Psoas muscle (tissue), 8 donors: ENCODE measurements around the gene MPL. TPM values are rescaled to one million over a fixed set of nuclear protein-coding genes. Genes with fewer than 3 reads are reported as not detected.

Source experiments
- ATAC-seq, 4 donors: fragments of 200-7000 bp; cut with Tn5 transposase; one replicate each; pipeline ENCODE4 v1.9.1; 2020; ENCODE audit warnings: moderate library complexity in 3 of 4, mild to moderate bottlenecking in 2 of 4
- DNase-seq, 2 donors: peaks; one replicate each; pipeline ENCODE4 v3.0.0-alpha.2; 2020
- H3K27ac ChIP-seq: fragments of 200-600 bp; one replicate; pipeline ENCODE4 v1.8.0; 2022
- H3K27me3 ChIP-seq, 3 donors: fragments of 200-600 bp in 1 of 3; one replicate each; pipeline versions ENCODE4 v1.6.1 to v1.8.0; 2013 to 2022; ENCODE audit warnings: low read length in 2 of 3, mild to moderate bottlenecking in 2 of 3, moderate library complexity in 1 of 3; ENCODE audit not compliant: insufficient read depth in 3 of 3
- H3K36me3 ChIP-seq, 2 donors: fragments of 200-600 bp in 1 of 2; one replicate each; pipeline versions ENCODE4 v1.6.1 to v1.8.0; 2013 to 2022; ENCODE audit warnings: low read depth in 1 of 2, mild to moderate bottlenecking in 1 of 2, moderate library complexity in 1 of 2; ENCODE audit not compliant: insufficient read depth in 1 of 2
- H3K4me1 ChIP-seq: fragments of 200-600 bp; one replicate; pipeline ENCODE4 v1.8.0; 2022
- H3K4me3 ChIP-seq: fragments of 200-600 bp; one replicate; pipeline ENCODE4 v1.8.0; 2022; ENCODE audit warnings: mild to moderate bottlenecking
- H3K9me3 ChIP-seq: fragments of 200-600 bp; one replicate; pipeline ENCODE4 v1.8.0; 2022
- CTCF ChIP-seq: fragments of 200-600 bp; IDR thresholded peaks from one replicate; pipeline ENCODE4 v1.8.0; 2022; ENCODE audit warnings: antibody characterized with exemption
- WGBS, 3 donors: extraction: QIAGEN DNeasy Blood & Tissue Kit; methylation state at CpG; one replicate each; pipeline versions ENCODE4 v1.1.6 to v1.1.7; 2013; 5-methylcytosine and 5-hydroxymethylcytosine counted together
- intact Hi-C, 2 donors: fragments of 100-400 bp; cut with DNase I; formaldehyde crosslinking; loops; one replicate each; pipeline versions ENCODE4 v1.11.0 to v1.14.2; 2022
- polyA plus RNA-seq, 3 donors: library from polyadenylated mRNA; stranded (reverse); fragments of 200-250 nt; gene quantifications; one replicate each; pipeline ENCODE4 v1.2.3, GENCODE V29; 2013
- total RNA-seq, 4 donors: library from RNA; stranded (reverse); fragmentation: NEBNext Ultra II Directional in 2 of 4; extraction: Animal tissue kit (Norgen Biotek cat#: 25700) in 2 of 4; gene quantifications; one replicate each; pipeline versions ENCODE4 v1.2.1 to v1.2.4, GENCODE V29; 2021 to 2023
- donor health status: healthy with polysubstance abuse.
- donor health status: DM: no; HTN: no; CAD: no; lungs with moderate emphysema.
- donor health status: Bipolar disorder and iron deficiency.
- donor health status: healthy.
- donor health status: DM: yes; HTN: yes; CAD: no.
- donor health status: DM: no; HTN: no; CAD: no.
- donor health status: DM: no; HTN: no; CAD: no.
- donor health status: DM: yes; HTN: yes; CAD: no.

Gene MPL
- total and polyA plus RNA-seq, 7 donors: 0.01 to 0.11 TPM; not detected in 5

DNA sequence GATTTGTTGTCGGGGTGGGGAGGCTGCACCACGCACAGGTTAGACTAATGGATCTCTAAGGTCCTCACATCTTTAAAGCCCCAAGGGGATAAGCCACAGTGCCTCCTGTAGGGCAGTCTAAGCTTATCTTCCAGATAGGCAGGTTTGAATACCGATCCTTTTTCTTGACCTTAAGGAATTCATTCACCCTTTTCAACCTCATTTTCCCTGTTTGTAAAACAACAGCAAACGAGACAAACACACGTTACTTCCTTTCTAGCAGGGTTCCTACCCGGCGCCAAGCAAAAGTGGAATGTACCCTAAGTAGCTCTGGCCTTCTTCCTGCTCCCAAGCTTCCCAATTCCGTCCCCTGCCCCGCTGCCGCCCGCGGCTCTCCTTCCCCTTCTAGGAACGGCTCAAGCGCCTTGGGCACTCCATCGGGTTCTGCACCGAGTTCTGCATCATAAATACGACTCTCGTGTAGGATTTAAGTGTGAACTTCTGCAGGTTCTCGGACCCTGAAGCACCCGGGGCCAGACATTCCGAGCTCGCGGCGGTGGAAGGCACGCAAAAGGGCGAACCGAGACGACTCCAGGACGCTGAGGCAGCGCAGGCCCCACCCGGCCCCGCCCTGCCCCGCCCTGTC is 20.6 kb downstream of the MPL start:
- peak overlapping the region; percentile 80 for H3K27ac ChIP-seq
- 1% methylated on average over 32 to 33 of the region's 33 CpGs for WGBS, 3 donors
- H3K36me3 ChIP-seq: peaks cover 0 to 29% of the 10 kb centered on the region in 2 donors
- intact Hi-C loops: no loop called here
- peak; percentile 23 for TF ChIP-seq CTCF
- ATAC-seq: peak; percentile 22 to 58 (median 38)
- no peak for DNase-seq
- no peaks in the 10 kb centered on the region for H3K9me3 ChIP-seq
- H3K27me3 ChIP-seq: no peaks in the 10 kb centered on the region
- H3K4me1 ChIP-seq: peaks cover 11% of the 10 kb centered on the region
- H3K4me3 ChIP-seq: peak overlapping the region; percentile 75

- no peak for TF ChIP-seq CTCF
- H3K4me3 ChIP-seq: peak within 1 kb of the TSS; percentile 75
- H3K27me3 ChIP-seq: no peaks in the 10 kb centered on the region
- peak within 1 kb of the TSS; percentile 80 for H3K27ac ChIP-seq
- no peaks in the 10 kb centered on the region for H3K9me3 ChIP-seq
- H3K36me3 ChIP-seq: peaks cover under 1 to 36% of the 10 kb centered on the region in 2 donors
- H3K4me1 ChIP-seq: peaks cover 11% of the 10 kb centered on the region
- 2 to 3% (median 2%) methylated on average over 54 to 59 of the region's 59 CpGs for WGBS, 3 donors
- ATAC-seq (peak; percentile 98 to 100 (median 99)), DNase-seq (peak; percentile 99)
- intact Hi-C loops: no loop called here
These were observed 21.4 kb downstream of the MPL start, which contains the start of gene CDC20 for GRCh38 chr1:43358746-43359693. TSS of gene CDC20 (plus strand) at chr1:43358981. CDS start at chr1:43359216, 235 bp downstream.

DNA sequence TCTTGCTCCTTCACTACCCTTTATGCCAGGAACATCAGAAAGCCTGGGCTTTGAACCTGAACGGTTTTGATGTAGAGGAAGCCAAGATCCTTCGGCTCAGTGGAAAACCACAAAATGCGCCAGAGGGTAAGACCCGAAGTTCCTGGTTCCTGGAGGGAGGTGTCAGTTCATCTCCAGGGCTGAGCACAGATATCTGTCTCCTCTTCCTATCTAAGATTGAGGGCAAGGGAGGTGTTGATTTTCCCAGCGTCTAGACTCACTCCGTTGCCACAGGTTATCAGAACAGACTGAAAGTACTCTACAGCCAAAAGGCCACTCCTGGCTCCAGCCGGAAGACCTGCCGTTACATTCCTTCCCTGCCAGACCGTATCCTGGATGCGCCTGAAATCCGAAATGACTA is 22.1 kb downstream of the MPL start:
- TF ChIP-seq CTCF: no peak
- Histone ChIP-seq H3K4me3 (no peak overlapping the region), H3K4me1 (peaks cover 11% of the 10 kb centered on the region), H3K27ac (no peak overlapping the region), H3K27me3 (no peaks in the 10 kb centered on the region), H3K9me3 (no peaks in the 10 kb centered on the region), H3K36me3 (peaks cover 4 to 43% of the 10 kb centered on the region in 2 donors)
- ATAC-seq (no peak), DNase-seq (no peak)
- intact Hi-C loops: no loop called here
- 39 to 49% (median 40%) methylated on average over 11 of the region's 11 CpGs for WGBS, 3 donors

- DNase-seq (no peak), ATAC-seq (no peak)
- 61 to 71% (median 71%) methylated on average over 3 to 4 of the region's 4 CpGs for WGBS, 3 donors
- intact Hi-C loops: no loop called here
- no peak for TF ChIP-seq CTCF
- H3K27me3 ChIP-seq: no peaks in the 10 kb centered on the region
- no peaks in the 10 kb centered on the region for H3K9me3 ChIP-seq
- H3K4me3 ChIP-seq: no peak overlapping the region
- H3K27ac ChIP-seq: no peak overlapping the region
- H3K36me3 ChIP-seq: peaks cover 4 to 52% of the 10 kb centered on the region in 2 donors
- peaks cover 11% of the 10 kb centered on the region for H3K4me1 ChIP-seq
These were observed 23.0 kb downstream of the MPL start for GRCh38 chr1:43360616-43361015.
